C4-2B (cell line): ENCODE data around the gene NKRF.

ENCODE experiments used
- CTCF ChIP-seq: fragments of 450-650 bp; conservative IDR thresholded peaks from 2 replicates; pipeline ENCODE4 v1.5.1; 2017; ENCODE audit warnings: mild to moderate bottlenecking
- ZFX ChIP-seq: fragments of 450-650 bp; IDR thresholded peaks from 2 replicates; pipeline ENCODE4 v1.6.1; 2017

GRCh38 chrX:119602701-119603255, 3.4 kb downstream of the NKRF start:
- TF ChIP-seq CTCF (no peak), ZFX (no peak)
